ENCODE results near the gene DGKZ.
"Not testable (repeated sequence)": the region's sequence is repeated elsewhere in the genome, so short reads cannot be mapped to it uniquely, and the experiment has no call there.

DGKZ gene

GRCh38 chr11:46300270-46300669, 47.0 kb upstream of the DGKZ start:
- H3K9me2 ChIP-seq (ENCODE audit: low read depth, low read length): no peaks in the 10 kb centered on the region
- TF ChIP-seq CTCF (IDR thresholded peaks at IDR 0.05; ENCODE audit: low read length) (no peak), EZH2 (IDR thresholded peaks at IDR 0.05; ENCODE audit: borderline replicate concordance, low read length) (no peak)
- H2AFZ ChIP-seq (ENCODE audit: low read length): no peak overlapping the region
- H3K4me2 ChIP-seq (ENCODE audit: low read length): no peak overlapping the region
- no peaks in the 10 kb centered on the region for H3F3A ChIP-seq (ENCODE audit: insufficient read depth, low read length)
- H3K27me3 ChIP-seq (ENCODE audit: insufficient read depth, low read length): 0 out of 2 replicates have a peak, but pooled peaks cover 4% of the 10 kb centered on the region
- H3K9ac ChIP-seq (ENCODE audit: low read length): no peak overlapping the region
- no peaks in the 10 kb centered on the region for H4K20me1 ChIP-seq (ENCODE audit: insufficient read depth, low read length)
- no peak overlapping the region for H3K4me3 ChIP-seq (ENCODE audit: low read depth, low read length, poor library complexity, severe bottlenecking)
- H3K36me3 ChIP-seq (ENCODE audit: insufficient read depth, low read length): no peaks in the 10 kb centered on the region
- H3K9me3 ChIP-seq (ENCODE audit: low read length): no peaks in the 10 kb centered on the region
- H3K79me2 ChIP-seq (ENCODE audit: insufficient read depth, low read length): no peaks in the 10 kb centered on the region
- no peak overlapping the region for H3K27ac ChIP-seq (ENCODE audit: low read depth, low read length, poor library complexity, severe bottlenecking)
- H3K4me1 ChIP-seq (ENCODE audit: insufficient read depth, low read length, severe bottlenecking): peaks cover 17% of the 10 kb centered on the region

GRCh38 chr11:46302866-46303265, 44.4 kb upstream of the DGKZ start:
- H3K4me1 ChIP-seq (ENCODE audit: insufficient read depth, low read length, severe bottlenecking): peaks cover 9% of the 10 kb centered on the region
- H3K9me2 ChIP-seq (ENCODE audit: low read depth, low read length): no peaks in the 10 kb centered on the region
- no peak overlapping the region for H2AFZ ChIP-seq (ENCODE audit: low read length)
- no peaks in the 10 kb centered on the region for H3K9me3 ChIP-seq (ENCODE audit: low read length)
- no peak overlapping the region for H3K9ac ChIP-seq (ENCODE audit: low read length)
- no peaks in the 10 kb centered on the region for H3K36me3 ChIP-seq (ENCODE audit: insufficient read depth, low read length)
- no peak overlapping the region for H3K4me2 ChIP-seq (ENCODE audit: low read length)
- TF ChIP-seq CTCF (IDR thresholded peaks at IDR 0.05; ENCODE audit: low read length): no peak
- TF ChIP-seq EZH2 (IDR thresholded peaks at IDR 0.05; ENCODE audit: borderline replicate concordance, low read length): no peak
- no peaks in the 10 kb centered on the region for H3K79me2 ChIP-seq (ENCODE audit: insufficient read depth, low read length)
- H3F3A ChIP-seq (ENCODE audit: insufficient read depth, low read length): no peaks in the 10 kb centered on the region
- no peak overlapping the region for H3K4me3 ChIP-seq (ENCODE audit: low read depth, low read length, poor library complexity, severe bottlenecking)
- no peaks in the 10 kb centered on the region for H4K20me1 ChIP-seq (ENCODE audit: insufficient read depth, low read length)
- H3K27me3 ChIP-seq (ENCODE audit: insufficient read depth, low read length): 0 out of 2 replicates have a peak, but pooled peaks cover 4% of the 10 kb centered on the region
- no peak overlapping the region for H3K27ac ChIP-seq (ENCODE audit: low read depth, low read length, poor library complexity, severe bottlenecking)

GRCh38 chr11:46304036-46304435, 43.2 kb upstream of the DGKZ start:
- not testable (repeated sequence) for H3K27ac ChIP-seq (ENCODE audit: low read depth, low read length, poor library complexity, severe bottlenecking); H4K20me1 ChIP-seq (ENCODE audit: insufficient read depth, low read length); H3K79me2 ChIP-seq (ENCODE audit: insufficient read depth, low read length); H3K9me3 ChIP-seq (ENCODE audit: low read length); H3K9me2 ChIP-seq (ENCODE audit: low read depth, low read length); H3K36me3 ChIP-seq (ENCODE audit: insufficient read depth, low read length); H3K4me3 ChIP-seq (ENCODE audit: low read depth, low read length, poor library complexity, severe bottlenecking); H3K9ac ChIP-seq (ENCODE audit: low read length); H3K4me1 ChIP-seq (ENCODE audit: insufficient read depth, low read length, severe bottlenecking); H3K4me2 ChIP-seq (ENCODE audit: low read length); H2AFZ ChIP-seq (ENCODE audit: low read length); H3K27me3 ChIP-seq (ENCODE audit: insufficient read depth, low read length); H3F3A ChIP-seq (ENCODE audit: insufficient read depth, low read length)

- peaks cover 12% of the 10 kb centered on the region for H3K4me1 ChIP-seq (ENCODE audit: insufficient read depth, low read length, severe bottlenecking)
- H4K20me1 ChIP-seq (ENCODE audit: insufficient read depth, low read length): no peaks in the 10 kb centered on the region
- no peaks in the 10 kb centered on the region for H3K36me3 ChIP-seq (ENCODE audit: insufficient read depth, low read length)
- no peak overlapping the region for H3K4me2 ChIP-seq (ENCODE audit: low read length)
- H3K9me2 ChIP-seq (ENCODE audit: low read depth, low read length): no peaks in the 10 kb centered on the region
- H3K9ac ChIP-seq (ENCODE audit: low read length): no peak overlapping the region
- H3K27ac ChIP-seq (ENCODE audit: low read depth, low read length, poor library complexity, severe bottlenecking): no peak overlapping the region
- TF ChIP-seq EZH2 (IDR thresholded peaks at IDR 0.05; ENCODE audit: borderline replicate concordance, low read length): no peak
- TF ChIP-seq CTCF (IDR thresholded peaks at IDR 0.05; ENCODE audit: low read length): no peak
- H3K4me3 ChIP-seq (ENCODE audit: low read depth, low read length, poor library complexity, severe bottlenecking): no peak overlapping the region
- no peaks in the 10 kb centered on the region for H3K9me3 ChIP-seq (ENCODE audit: low read length)
- no peaks in the 10 kb centered on the region for H3F3A ChIP-seq (ENCODE audit: insufficient read depth, low read length)
- H3K27me3 ChIP-seq (ENCODE audit: insufficient read depth, low read length): 0 out of 2 replicates have a peak, but pooled peaks cover 4% of the 10 kb centered on the region
- no peak overlapping the region for H2AFZ ChIP-seq (ENCODE audit: low read length)
- no peaks in the 10 kb centered on the region for H3K79me2 ChIP-seq (ENCODE audit: insufficient read depth, low read length)
Measured at GRCh38 chr11:46304605-46305179, 42.6 kb upstream of the DGKZ start.
